GM18951 (cell line): ENCODE measurements around the gene SUCO.

Source experiments
- POLR2A ChIP-seq: IDR thresholded peaks from 4 replicates; pipeline ENCODE4 v1.6.1; 2011; ENCODE audit warnings: mild to moderate bottlenecking; ENCODE audit not compliant: insufficient read length, insufficient read depth; ENCODE audit errors: extremely low read depth
- in situ Hi-C: fragments of 300-500 bp; cut with MboI; formaldehyde crosslinking; loops from one replicate; pipeline ENCODE4 v1.12.0; 2022; ENCODE audit warnings: low sequenced_read_pairs, mixed read lengths, inconsistent platforms; ENCODE audit not compliant: unreplicated experiment

SUCO gene

DNA sequence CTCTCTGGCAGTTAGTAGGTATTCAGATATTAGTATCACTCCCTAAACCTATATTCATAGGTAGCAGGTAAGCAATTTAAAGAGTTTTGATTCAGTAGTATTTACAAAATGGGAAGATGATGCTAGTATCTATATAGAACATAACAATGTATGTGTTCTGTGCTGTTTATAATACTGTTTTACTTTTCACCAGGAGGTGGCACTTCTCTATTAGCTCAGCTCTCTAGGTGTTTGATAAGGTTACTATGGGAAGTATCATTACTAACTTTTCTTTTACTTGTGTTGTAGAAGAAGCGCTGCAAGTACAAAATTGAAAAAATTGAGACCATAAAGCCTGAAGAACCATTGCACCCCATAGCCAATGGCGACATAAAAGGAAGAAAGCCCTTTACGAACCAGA lies 76.6 kb downstream of the SUCO start:
- no peak for TF ChIP-seq POLR2A
- in situ Hi-C loops: loop anchor here (25.0 kb wide), 1 partner anchor 103 kb away; no protein-coding TSS in a partner anchor

DNA sequence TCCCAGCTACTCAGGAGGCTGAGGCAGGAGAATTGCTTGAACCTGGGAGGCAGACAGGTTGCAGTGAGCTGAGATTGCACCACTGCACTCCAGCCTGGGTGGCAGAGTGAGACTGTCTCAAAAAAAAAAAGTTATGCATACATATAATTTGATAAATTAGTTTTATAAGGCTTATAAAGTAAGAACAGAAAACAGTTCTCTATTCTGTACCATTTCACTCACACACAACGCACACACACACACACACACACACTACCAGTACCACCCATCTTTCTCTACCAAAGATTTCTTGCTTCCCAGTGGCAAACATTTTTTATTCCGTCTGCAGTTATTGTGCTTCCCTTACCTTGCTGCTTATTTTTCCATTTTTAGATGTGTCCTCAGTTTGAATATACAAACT lies 79.5 kb downstream of the SUCO start:
- no peak for TF ChIP-seq POLR2A
- in situ Hi-C loops: loop anchor here (25.0 kb wide), 1 partner anchor 100 kb away; no protein-coding TSS in a partner anchor

DNA sequence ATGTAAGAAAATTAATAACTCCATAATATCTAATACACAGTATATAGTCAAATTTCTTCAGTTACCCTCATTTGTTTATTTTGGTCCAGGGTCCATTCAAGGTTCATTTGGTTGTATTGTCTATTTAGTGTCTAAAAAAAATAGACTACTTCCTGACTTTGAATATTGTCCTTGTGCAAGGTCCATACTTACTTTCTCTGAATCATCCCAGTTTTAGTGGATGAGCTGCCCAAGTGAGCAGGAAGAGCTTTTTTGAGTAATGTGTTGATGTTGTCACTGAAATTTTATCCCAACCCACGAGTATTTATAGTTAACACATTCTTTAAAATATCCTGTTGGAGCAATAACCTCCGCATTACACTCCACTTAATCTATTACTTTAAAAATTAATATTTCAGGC lies 80.3 kb downstream of the SUCO start:
- no peak for TF ChIP-seq POLR2A
- in situ Hi-C loops: loop anchor here (25.0 kb wide), 1 partner anchor 99 kb away; no protein-coding TSS in a partner anchor

DNA sequence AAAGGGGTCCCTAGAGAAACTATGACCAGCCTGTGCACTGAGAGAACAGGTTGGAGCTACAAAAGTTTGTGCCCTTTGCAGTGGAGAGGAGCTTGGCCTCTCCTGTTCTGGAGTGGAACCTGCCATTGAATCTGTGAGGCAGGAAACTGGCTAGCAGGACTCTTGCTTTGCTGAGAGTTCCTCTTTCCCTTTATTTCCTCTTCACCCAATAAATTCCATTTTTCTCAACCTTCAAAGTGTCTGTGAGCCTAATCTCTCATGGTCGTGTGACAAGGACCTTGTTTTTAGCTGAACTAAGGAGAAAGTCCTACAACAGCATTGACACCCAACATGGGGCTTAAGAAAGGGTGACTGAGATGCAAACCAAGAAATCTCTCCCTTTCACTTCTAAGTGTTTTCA lies 83.2 kb downstream of the SUCO start:
- no peak for TF ChIP-seq POLR2A
- in situ Hi-C loops: loop anchor here (25.0 kb wide), 1 partner anchor 96 kb away; no protein-coding TSS in a partner anchor

DNA sequence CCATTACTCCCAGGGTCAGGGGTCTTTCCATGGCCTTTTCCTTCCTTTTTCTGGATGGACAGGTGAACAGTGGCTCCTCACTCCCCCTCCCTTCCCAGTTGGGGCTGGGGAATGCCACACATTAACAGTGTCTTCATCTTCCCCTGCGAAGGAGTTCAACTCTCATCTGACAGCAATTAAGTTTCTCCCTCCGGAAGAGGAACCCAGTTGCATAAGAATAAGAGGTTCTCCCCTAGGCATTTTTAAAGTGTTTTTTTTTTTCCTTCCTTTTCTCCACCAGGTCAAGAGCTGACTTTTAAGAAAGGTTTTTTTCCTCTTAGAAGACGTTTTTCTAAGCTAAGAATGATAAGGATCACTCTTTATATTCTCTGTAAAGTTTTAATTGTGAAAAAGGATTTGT lies 83.7 kb downstream of the SUCO start:
- in situ Hi-C loops: loop anchor here (25.0 kb wide), 1 partner anchor 96 kb away; no protein-coding TSS in a partner anchor
- TF ChIP-seq POLR2A: no peak

DNA sequence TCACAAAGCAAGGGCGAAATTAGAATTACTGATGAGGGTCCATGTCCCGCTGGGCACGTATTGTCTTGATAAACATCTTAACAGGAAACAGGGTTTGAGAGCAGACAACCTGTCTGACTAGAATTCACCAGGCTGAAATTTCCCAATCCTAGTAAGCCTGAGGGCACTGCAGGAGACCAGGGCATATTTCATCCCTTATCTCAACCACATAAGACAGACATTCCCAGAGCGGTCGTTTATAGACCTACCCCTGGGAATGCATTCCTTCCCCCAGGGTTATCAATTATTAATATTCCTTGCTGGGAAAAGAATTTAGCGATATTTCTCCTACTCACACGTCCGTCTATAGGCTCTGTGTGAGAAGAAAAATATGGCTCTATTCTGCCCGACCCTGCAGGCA lies 87.7 kb downstream of the SUCO start:
- in situ Hi-C loops: loop anchor here (25.0 kb wide), 1 partner anchor 92 kb away; no protein-coding TSS in a partner anchor

DNA sequence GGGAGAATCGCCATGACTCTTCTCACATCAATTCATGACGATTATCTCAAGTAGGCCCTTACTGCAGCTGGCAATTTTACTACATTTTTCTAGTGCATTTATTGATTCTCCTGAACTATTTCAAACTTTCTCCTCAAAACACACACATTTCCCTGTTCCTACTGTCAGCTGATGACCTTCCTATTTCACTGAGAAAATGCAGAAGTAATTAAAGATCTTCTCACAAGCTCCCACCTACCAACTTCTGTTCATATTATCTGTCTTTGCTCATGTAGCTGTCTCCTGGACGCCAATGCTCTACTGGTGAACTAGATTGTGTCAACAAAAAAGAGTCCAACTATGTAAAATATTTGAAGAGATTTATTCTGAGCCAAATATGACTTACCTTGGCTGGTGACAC lies 89.6 kb downstream of the SUCO start:
- in situ Hi-C loops: loop anchor here (25.0 kb wide), 1 partner anchor 90 kb away; no protein-coding TSS in a partner anchor
- TF ChIP-seq POLR2A: no peak

DNA sequence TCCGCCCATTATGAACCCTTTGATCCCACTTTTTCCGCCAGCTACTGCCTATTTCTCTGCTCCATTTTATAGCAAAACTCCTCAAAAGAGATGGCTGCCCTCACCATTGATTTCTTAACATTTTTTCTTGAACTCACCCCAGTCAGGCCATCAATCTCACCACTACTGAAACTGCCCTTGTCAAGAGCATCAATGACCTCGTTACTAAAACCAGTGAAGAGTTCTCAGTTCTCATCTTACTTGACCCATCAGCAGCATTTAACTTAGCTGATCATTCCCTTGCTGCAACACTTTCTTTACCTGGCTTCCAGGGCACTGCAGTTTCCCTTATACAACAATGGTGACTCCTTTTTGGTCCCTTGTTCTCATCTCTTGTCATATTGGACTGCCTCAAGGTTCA lies 90.8 kb downstream of the SUCO start:
- in situ Hi-C loops: loop anchor here (25.0 kb wide), 1 partner anchor 89 kb away; no protein-coding TSS in a partner anchor
- no peak for TF ChIP-seq POLR2A

DNA sequence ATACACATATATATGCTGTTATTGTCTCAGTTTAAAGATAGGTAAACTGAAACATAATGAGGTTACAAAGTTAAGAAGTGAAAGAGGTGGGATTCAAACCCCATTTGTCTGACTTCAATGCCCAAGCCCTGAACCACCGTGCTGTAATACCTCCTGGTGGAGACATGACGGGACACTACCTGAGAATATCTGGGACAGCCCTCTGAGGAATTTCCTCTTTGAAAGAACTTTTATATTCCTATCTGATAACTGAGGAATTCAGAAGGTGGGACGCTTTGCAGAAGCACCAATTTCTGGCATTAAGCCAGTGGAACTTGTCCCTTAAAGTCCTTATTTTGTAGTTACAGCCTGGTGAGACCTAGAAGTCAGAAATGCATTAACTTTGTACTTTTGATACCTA lies 93.9 kb downstream of the SUCO start:
- TF ChIP-seq POLR2A: no peak
- in situ Hi-C loops: no loop called here

DNA sequence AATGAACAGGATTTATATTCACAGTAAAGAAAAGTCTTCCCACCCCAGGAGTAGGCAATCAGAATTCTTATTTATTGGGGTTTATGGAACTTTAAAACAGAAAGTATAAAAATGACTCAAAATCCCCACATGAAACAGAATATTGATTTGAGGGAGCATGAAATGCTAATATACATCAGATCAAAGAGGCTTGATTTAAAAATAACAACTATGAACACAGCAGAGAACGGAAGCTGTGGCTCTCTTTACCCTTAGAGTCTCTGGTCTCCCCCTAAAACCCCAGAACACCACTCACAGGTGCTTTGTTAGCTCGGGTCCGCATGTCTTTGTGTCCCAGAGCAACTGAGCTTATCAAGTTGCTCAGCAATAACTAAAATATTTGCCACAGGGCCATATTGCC lies 94.8 kb downstream of the SUCO start:
- no peak for TF ChIP-seq POLR2A
- in situ Hi-C loops: no loop called here

DNA sequence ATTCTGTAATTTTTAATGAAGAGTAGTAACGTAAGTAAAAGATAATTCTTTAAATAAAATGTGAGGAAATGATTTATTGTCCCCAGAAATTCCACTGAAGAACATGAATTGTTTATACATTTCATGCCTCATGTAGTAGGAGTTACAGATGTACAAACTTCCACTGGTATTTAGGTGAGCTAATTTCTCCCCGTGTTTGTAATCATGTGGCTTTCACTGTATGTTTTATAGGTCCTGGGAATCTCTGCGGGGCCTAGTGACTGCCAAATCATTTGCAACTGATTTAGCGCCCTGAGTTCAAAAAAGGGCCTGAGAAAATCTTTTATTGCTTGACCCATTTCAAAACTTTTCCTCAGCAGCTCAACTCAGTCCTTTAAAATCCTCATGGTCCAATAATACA lies 95.5 kb downstream of the SUCO start:
- no peak for TF ChIP-seq POLR2A

DNA sequence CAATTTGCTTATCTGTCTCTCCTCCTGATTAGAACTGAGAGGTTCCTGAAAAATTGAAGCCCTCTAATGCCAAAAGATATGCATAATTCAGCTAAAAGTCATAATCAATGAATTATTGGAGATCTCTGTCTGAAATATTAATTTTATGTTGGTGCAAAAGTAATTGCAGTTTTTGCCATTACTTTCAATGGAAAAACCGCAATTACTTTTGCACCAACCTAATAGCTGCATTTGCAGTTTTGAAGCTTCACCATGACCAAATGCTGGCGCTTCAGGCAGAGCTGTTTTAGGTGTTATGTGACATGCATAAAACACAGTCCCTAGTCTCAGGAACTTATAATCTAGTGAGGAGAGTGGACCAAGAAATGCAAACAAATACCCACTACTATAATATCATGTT lies 96.2 kb downstream of the SUCO start:
- no peak for TF ChIP-seq POLR2A
- in situ Hi-C loops: no loop called here

More for the DNA sequence above, 95.5 kb downstream of the SUCO start:
- in situ Hi-C loops: no loop called here

DNA sequence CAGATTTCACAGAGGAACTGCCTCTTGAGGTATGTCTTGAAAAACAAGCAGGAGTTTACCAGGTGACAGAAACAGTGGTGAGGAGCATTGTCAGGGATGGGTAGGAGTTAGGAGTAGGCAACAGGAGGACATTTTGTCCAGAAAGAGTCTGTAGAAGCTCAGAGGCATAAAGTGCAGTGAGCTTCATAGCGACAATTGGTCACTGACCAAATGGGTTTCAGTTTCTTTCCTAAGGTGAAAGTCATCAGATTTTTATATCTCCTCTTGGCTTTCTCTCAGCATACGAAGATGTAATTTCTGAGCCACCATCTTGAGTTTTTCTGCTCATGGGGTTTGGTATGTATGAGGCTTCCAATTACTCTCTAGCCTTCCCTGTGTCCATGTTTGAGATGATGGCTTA lies 96.7 kb downstream of the SUCO start:
- in situ Hi-C loops: no loop called here
- TF ChIP-seq POLR2A: no peak

DNA sequence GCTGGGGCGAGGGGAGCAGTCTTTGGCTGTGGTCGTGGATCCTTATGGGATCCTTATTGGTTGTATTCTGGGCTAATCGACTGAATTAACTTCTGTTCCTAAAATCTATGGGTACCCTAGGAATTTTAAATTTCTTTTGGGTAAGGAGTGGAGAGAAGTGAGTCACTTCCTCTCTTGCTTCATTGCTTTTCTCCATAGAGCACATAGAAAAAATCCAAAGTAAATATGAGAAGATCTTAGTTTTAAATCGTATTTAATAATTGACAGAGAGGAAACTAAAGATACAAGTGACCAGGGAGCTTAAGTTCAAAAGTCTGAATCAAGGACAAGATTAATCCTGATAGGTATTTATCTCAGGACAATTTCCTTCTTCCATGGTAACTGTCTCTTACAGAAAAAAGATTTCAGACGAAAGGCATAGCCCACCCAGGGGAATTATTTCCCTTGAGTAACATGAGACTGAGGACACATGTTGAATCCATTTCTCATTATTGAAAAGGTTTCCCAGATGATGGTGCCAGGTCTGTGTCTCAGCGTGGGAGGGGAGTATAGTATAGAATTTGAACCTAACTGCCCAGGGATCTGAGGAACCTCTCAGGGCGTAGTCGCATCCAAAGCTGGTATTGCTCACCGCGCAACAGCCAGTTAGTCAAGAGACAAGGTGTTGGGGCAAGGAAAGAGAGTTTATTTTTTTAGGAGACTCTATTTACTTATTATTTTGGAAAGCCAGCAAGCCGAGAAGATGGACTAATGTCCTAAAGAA lies 97.3 kb downstream of the SUCO start:
- in situ Hi-C loops: no loop called here
- TF ChIP-seq POLR2A: no peak

DNA sequence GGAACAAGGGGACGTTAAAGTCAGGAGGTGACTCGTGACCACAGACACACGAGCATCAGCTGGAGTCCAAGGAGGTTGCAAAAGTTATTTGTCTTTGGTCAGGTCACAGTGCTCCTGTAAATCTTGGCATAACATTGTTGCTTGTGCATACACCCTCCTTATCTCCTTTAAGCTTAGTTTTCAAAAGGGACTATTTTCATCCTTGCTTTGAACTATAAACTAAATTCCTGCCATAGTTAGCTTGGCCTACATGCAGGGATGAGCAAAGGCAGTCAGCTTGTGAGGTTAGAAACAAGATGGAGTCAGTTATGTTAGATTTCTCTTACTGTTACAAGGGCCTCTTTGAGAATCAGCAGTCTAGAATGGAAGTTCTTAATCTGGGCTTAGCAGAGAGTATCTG lies 97.9 kb downstream of the SUCO start:
- TF ChIP-seq POLR2A: no peak
- in situ Hi-C loops: no loop called here

DNA sequence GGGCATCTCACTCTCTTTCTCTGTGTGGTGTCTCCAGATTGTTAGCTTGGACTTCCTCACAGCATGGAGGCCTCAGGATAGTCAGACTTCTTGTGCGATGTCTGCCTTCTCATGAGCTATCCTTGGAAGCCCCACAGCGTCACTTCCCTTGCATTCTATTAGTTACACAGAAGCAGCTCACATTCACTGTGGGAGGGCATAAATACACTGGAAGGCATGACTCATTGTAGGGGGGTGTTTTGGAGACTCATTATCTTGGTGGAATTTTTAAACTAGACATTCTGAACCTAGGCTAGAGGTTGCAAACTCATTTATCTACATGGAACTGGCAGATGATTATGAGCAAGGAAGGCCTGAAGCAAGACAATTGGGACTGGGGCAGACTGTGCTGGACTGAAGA lies 104.6 kb downstream of the SUCO start:
- TF ChIP-seq POLR2A: no peak
- in situ Hi-C loops: no loop called here
